K562 (cell line): ENCODE results near the gene DBNL. TPM values are rescaled to one million over a fixed set of nuclear protein-coding genes. Genes with fewer than 3 reads are reported as not detected.
"Not testable (repeated sequence)": the region's sequence is repeated elsewhere in the genome, so short reads cannot be mapped to it uniquely, and the experiment has no call there.

Experiments
- ATAC-seq: fragments of 200-7000 bp; cut with Tn5 transposase; 3 replicates; pipeline ENCODE4 v1.9.1; 2020; ENCODE audit warnings: moderate library complexity
- BruUV-seq: library from RNA; stranded (reverse); fragments of 400-500 nt; replicated peaks from 2 replicates; lab custom pipeline; 2021; lab: Mats Ljungman, UMichigan
- CTCF ChIA-PET: fragments of 300-600 bp; formaldehyde crosslinking; extraction: SDS; loops from one replicate; lab custom pipeline; 2021; ENCODE audit warnings: low intra/inter-chr PET ratio; lab: Yijun Ruan, JAX
- POLR2A ChIA-PET: fragments of 300-600, 350-650 bp; sonication (Branson Sonifier 250); formaldehyde crosslinking; extraction: SDS; loops from one replicate; lab custom pipeline; 2021; ENCODE audit warnings: antibody characterized with exemption, inconsistent platforms; lab: Yijun Ruan, JAX
- DNase-seq, 4 experiments: peaks; one replicate each; pipeline versions ENCODE4 v3.0.0 to v3.0.0-alpha.2; 2011 to 2018; ENCODE audit warnings: low spot score in 3 of 4, mixed read lengths in 3 of 4; ENCODE audit errors: extremely low read depth in 1 of 4
- FAIRE-seq: peaks from 2 replicates; lab custom pipeline; 2011; peaks lifted over from hg19 to GRCh38; lab: Jason Lieb, UNC
- H2AFZ ChIP-seq: 2 replicates; pipeline ENCODE4 v1.6.0; 2011; ENCODE audit warnings: low read depth, low read length, control low read depth, inconsistent platforms
- H3K27ac ChIP-seq: fragments of 200-600 bp; 3 replicates; pipeline ENCODE4 v1.8.0; 2011; ENCODE audit warnings: low read depth, mild to moderate bottlenecking, control low read depth, inconsistent platforms, low read length, moderate library complexity, mixed read lengths; ENCODE audit errors: extremely low read depth
- H3K27me3 ChIP-seq, 2 experiments: fragments of 300-600 bp in 1 of 2; 2 replicates in 1 of 2; 3 replicates in 1 of 2; pipeline versions ENCODE4 v1.6.0 to v1.8.0; 2011; ENCODE audit warnings: inconsistent platforms in 2 of 2, low read length in 2 of 2, mild to moderate bottlenecking in 1 of 2, mixed read lengths in 1 of 2, moderate library complexity in 1 of 2; ENCODE audit not compliant: control insufficient read depth in 2 of 2, insufficient read depth in 2 of 2
- H3K36me3 ChIP-seq: fragments of 300-600 bp; 3 replicates; pipeline ENCODE4 v1.8.0; 2011; ENCODE audit warnings: mild to moderate bottlenecking, low read length, inconsistent platforms; ENCODE audit not compliant: control insufficient read depth, insufficient read depth
- H3K4me1 ChIP-seq, 2 experiments: fragments of 200-600 bp in 1 of 2; replicated peaks in 1 of 2; 2 replicates in 1 of 2; 3 replicates in 1 of 2; pipeline versions ENCODE4 v1.5.1 to v1.8.0; 2011; ENCODE audit warnings: inconsistent platforms in 2 of 2, low read length in 2 of 2, mild to moderate bottlenecking in 1 of 2, mixed read lengths in 1 of 2, moderate library complexity in 1 of 2; ENCODE audit not compliant: control insufficient read depth in 2 of 2, insufficient read depth in 2 of 2
- H3K4me2 ChIP-seq: 2 replicates; pipeline ENCODE4 v1.6.1; 2011; ENCODE audit warnings: low read length, control low read depth, inconsistent platforms, mixed read lengths; ENCODE audit not compliant: insufficient read depth
- H3K4me3 ChIP-seq: fragments of 200-600 bp; sonication (generic), shearing (Covaris generic); 2 replicates; pipeline ENCODE4 v1.5.1; 2016; ENCODE audit warnings: control low read depth, inconsistent platforms
- H3K79me2 ChIP-seq: fragments of 200-600 bp; 3 replicates; pipeline ENCODE4 v1.8.0; 2011; ENCODE audit warnings: low read length, inconsistent platforms; ENCODE audit not compliant: control insufficient read depth, insufficient read depth
- H3K9ac ChIP-seq, 2 experiments: 2 replicates each; pipeline versions ENCODE4 v1.6.0 to v1.6.1; 2011; ENCODE audit warnings: low read depth in 2 of 2, low read length in 2 of 2, control low read depth in 1 of 2, inconsistent platforms in 1 of 2, mild to moderate bottlenecking in 1 of 2, mixed read lengths in 1 of 2; ENCODE audit not compliant: insufficient read depth in 1 of 2
- H3K9me1 ChIP-seq: one replicate; pipeline ENCODE4 v1.6.0; 2011; ENCODE audit warnings: inconsistent platforms, mild to moderate bottlenecking, low read length, moderate library complexity; ENCODE audit not compliant: control insufficient read depth, insufficient read depth
- H3K9me3 ChIP-seq: replicated peaks from 2 replicates; pipeline ENCODE4 v1.5.1; 2011; ENCODE audit warnings: low read depth, low read length, inconsistent platforms; ENCODE audit not compliant: control insufficient read depth, insufficient read depth
- H4K20me1 ChIP-seq: replicated peaks from 2 replicates; pipeline ENCODE4 v1.6.1; 2011; ENCODE audit warnings: low read length, inconsistent platforms, mixed read lengths; ENCODE audit not compliant: control insufficient read depth, insufficient read depth
- CREM ChIP-seq: IDR thresholded peaks from 2 replicates; pipeline ENCODE4 v1.6.1; 2014; ENCODE audit warnings: antibody characterized with exemption, low read depth
- DACH1 ChIP-seq: fragments of 450-650 bp; IDR thresholded peaks from 2 replicates; pipeline ENCODE4 v1.6.1; 2018; ENCODE audit not compliant: partially characterized antibody
- ELF1 ChIP-seq: fragments of 200-800 bp; sonication (Bioruptor generic); IDR thresholded peaks from 2 replicates; pipeline ENCODE4 v1.6.1; 2016; ENCODE audit warnings: missing genetic modification characterization, missing compliant biosample characterization
- ESRRA ChIP-seq: fragments of 450-650 bp; IDR thresholded peaks from 2 replicates; pipeline ENCODE4 v1.6.1; 2014; ENCODE audit warnings: low read depth, mild to moderate bottlenecking, moderate library complexity, borderline replicate concordance
- HDAC2 ChIP-seq: fragments of 450-650 bp; IDR thresholded peaks from 2 replicates; pipeline ENCODE4 v1.6.1; 2016; ENCODE audit warnings: mild to moderate bottlenecking
- PHF8 ChIP-seq: fragments of 200-600 bp; sonication (generic); IDR thresholded peaks from 2 replicates; pipeline ENCODE4 v1.6.1; 2012; ENCODE audit warnings: mixed run types, mild to moderate bottlenecking, inconsistent platforms, low read length, moderate library complexity, borderline replicate concordance
- POLR2A ChIP-seq: fragments of 450-650 bp; conservative IDR thresholded peaks from 2 replicates; pipeline ENCODE4 v1.6.1; 2016
- POLR2H ChIP-seq: IDR thresholded peaks from 2 replicates; pipeline ENCODE4 v1.6.1; 2016; ENCODE audit warnings: missing genetic modification characterization, low read depth, mild to moderate bottlenecking, control low read depth, missing compliant biosample characterization, moderate library complexity
- RBBP5 ChIP-seq: fragments of 200-600 bp; sonication (generic); IDR thresholded peaks from 2 replicates; pipeline ENCODE4 v1.6.1; 2012; ENCODE audit warnings: borderline replicate concordance, mild to moderate bottlenecking, low read length, control low read depth, inconsistent platforms; ENCODE audit not compliant: insufficient read depth, poor library complexity, severe bottlenecking
- SMARCA5 ChIP-seq: fragments of 450-650 bp; IDR thresholded peaks from 2 replicates; pipeline ENCODE4 v1.6.1; 2016
- SP1 ChIP-seq: sonication (generic); formaldehyde crosslinking; IDR thresholded peaks from 2 replicates; pipeline ENCODE4 v1.8.1; 2022; ENCODE audit warnings: mild to moderate bottlenecking, missing genetic modification reagents
- TFAP4 ChIP-seq: sonication (generic); formaldehyde crosslinking; IDR thresholded peaks from 2 replicates; pipeline ENCODE4 v1.8.0; 2022; ENCODE audit warnings: missing genetic modification reagents, mild to moderate bottlenecking, moderate library complexity, borderline replicate concordance
- ZFX ChIP-seq: sonication (generic); formaldehyde crosslinking; IDR thresholded peaks from 2 replicates; pipeline ENCODE4 v1.8.0; 2022; ENCODE audit warnings: mild to moderate bottlenecking, missing genetic modification reagents, moderate library complexity
- ZSCAN29 ChIP-seq: fragments of 450-650 bp; IDR thresholded peaks from 2 replicates; pipeline ENCODE4 v1.6.1; 2017
- WGBS: fragments of 100-300 bp; shearing (Covaris generic); methylation state at CpG from one replicate; pipeline ENCODE4 v1.1.6; 2016; ENCODE audit warnings: low coverage, mixed read lengths; ENCODE audit not compliant: insufficient coverage; ENCODE audit errors: missing lambda C conversion rate; 5-methylcytosine and 5-hydroxymethylcytosine counted together
- in situ Hi-C: fragments of 300-500 bp; cut with MboI; formaldehyde crosslinking; loops from 4 replicates; pipeline ENCODE4 v1.15.0; 2018; ENCODE audit warnings: inconsistent platforms, mixed read lengths
- intact Hi-C: fragments of 100-400 bp; cut with micrococcal nuclease; formaldehyde crosslinking; loops from 2 replicates; pipeline ENCODE4 v1.14.2; 2022
- polyA plus RNA-seq, 8 experiments: library from polyadenylated mRNA; depleted of rRNA in 4 of 8; stranded (reverse) in 5 of 8; unstranded in 3 of 8; fragments of >200 nt; fragmentation: Nextera tagmentation in 2 of 8; fragmentation: Illumina TruSeq in 1 of 8; extraction: Ambion mirVana in 2 of 8; extraction: Trizol in 1 of 8; gene quantifications; 2 replicates each; pipeline versions ENCODE4 v1.2.1 to v1.2.3, GENCODE V29; 2011 to 2014; ENCODE audit warnings: inconsistent platforms in 1 of 8, missing spikeins in 1 of 8
- total RNA-seq, 7 experiments: library from RNA; depleted of rRNA in 6 of 7; stranded (reverse); fragments of >200 nt in 6 of 7; fragmentation: Illumina TruSeq in 2 of 7; extraction: Trizol in 2 of 7; gene quantifications; 2 replicates each; pipeline versions ENCODE4 v1.2.1 to v1.2.3, GENCODE V29; 2011 to 2021; ENCODE audit warnings: low replicate concordance in 1 of 7
- TF ChIP-seq, protein P1 (sequence below), 3 experiments: IDR thresholded peaks in 2 of 3; conservative IDR thresholded peaks in 1 of 3; 2 replicates each; pipeline ENCODE4 v1.5.1; 2011 to 2012; ENCODE audit warnings: low read length in 3 of 3, mild to moderate bottlenecking in 3 of 3, control low read depth in 2 of 3, improper control_type of control experiment in 1 of 3, inconsistent platforms in 1 of 3, low read depth in 1 of 3, mixed read lengths in 1 of 3, moderate library complexity in 1 of 3; ENCODE audit not compliant: insufficient read depth in 2 of 3
- TF ChIP-seq, protein P2 (sequence below): sonication (generic); formaldehyde crosslinking; IDR thresholded peaks from 2 replicates; pipeline ENCODE4 v1.9.0; 2022; ENCODE audit warnings: mild to moderate bottlenecking, missing genetic modification reagents
- TF ChIP-seq, protein P3 (sequence below): fragments of 200-800 bp; sonication (Bioruptor generic); IDR thresholded peaks from 2 replicates; pipeline ENCODE4 v1.6.1; 2017; ENCODE audit warnings: missing genetic modification characterization, missing compliant biosample characterization

Gene DBNL
- total and polyA plus RNA-seq, 9 of the 15 experiments (the other 6 are each of a cell fraction or from before 2014, with no cell fraction given): 1.9 to 65.1 (median 38.9) TPM

GRCh38 chr7:44018857-44019807, 25.4 kb upstream of the DBNL start:
- ATAC-seq (peak; percentile 98), DNase-seq (peak; percentile 95 to 98 (median 96))
- in situ Hi-C loops, BruUV-seq, H3K9me1 ChIP-seq, H4K20me1 ChIP-seq, H3K4me1 ChIP-seq, H3K27me3 ChIP-seq, H3K79me2 ChIP-seq, intact Hi-C loops, H3K36me3 ChIP-seq, FAIRE-seq, H3K9me3 ChIP-seq: not testable (repeated sequence)
- H3K27ac ChIP-seq: peak overlapping the region; percentile 76
- 1% methylated on average over 54 of the region's 63 CpGs for WGBS
- H3K4me2 ChIP-seq: peak overlapping the region; percentile 84
- peak overlapping the region; percentile 91 for H2AFZ ChIP-seq
- H3K9ac ChIP-seq: peak overlapping the region; percentile 81 to 96
- H3K4me3 ChIP-seq: peak overlapping the region; percentile 88
- CTCF ChIA-PET: interaction anchor here (1.1 kb wide), 1 partner anchor 53 kb away, joined by 3 read pairs; no protein-coding TSS in a partner anchor
- POLR2A ChIA-PET: interaction anchor here (0.6 to 0.7 kb wide), 2 partner anchors 69 to 281 kb away, joined by 3 to 4 read pairs; no protein-coding TSS in a partner anchor
- peak; percentile 83 for TF ChIP-seq TFAP4 (CRISPR knock-in tag)
- TF ChIP-seq DACH1: peak; percentile 63
- TF ChIP-seq HDAC2: peak; percentile 65; the same call in 1 of the 2 replicates
- TF ChIP-seq, protein P1, sequence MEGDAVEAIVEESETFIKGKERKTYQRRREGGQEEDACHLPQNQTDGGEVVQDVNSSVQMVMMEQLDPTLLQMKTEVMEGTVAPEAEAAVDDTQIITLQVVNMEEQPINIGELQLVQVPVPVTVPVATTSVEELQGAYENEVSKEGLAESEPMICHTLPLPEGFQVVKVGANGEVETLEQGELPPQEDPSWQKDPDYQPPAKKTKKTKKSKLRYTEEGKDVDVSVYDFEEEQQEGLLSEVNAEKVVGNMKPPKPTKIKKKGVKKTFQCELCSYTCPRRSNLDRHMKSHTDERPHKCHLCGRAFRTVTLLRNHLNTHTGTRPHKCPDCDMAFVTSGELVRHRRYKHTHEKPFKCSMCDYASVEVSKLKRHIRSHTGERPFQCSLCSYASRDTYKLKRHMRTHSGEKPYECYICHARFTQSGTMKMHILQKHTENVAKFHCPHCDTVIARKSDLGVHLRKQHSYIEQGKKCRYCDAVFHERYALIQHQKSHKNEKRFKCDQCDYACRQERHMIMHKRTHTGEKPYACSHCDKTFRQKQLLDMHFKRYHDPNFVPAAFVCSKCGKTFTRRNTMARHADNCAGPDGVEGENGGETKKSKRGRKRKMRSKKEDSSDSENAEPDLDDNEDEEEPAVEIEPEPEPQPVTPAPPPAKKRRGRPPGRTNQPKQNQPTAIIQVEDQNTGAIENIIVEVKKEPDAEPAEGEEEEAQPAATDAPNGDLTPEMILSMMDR (IDR thresholded peaks at IDR 0.05 in 2 of 3, conservative IDR thresholded peaks at IDR 0.05 in 1 of 3; ENCODE audit: insufficient read depth in 2 of 3, low read depth in 1 of 3, low read length in 3 of 3): peak; percentile 72 to 81 (median 78)
- TF ChIP-seq POLR2H: peak; percentile 53; the same call in 1 of the 2 replicates
- TF ChIP-seq CREM: peak; percentile 83
- TF ChIP-seq, protein P2, sequence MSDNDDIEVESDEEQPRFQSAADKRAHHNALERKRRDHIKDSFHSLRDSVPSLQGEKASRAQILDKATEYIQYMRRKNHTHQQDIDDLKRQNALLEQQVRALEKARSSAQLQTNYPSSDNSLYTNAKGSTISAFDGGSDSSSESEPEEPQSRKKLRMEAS (CRISPR knock-in tag): peak; percentile 58; the same call in 1 of the 2 replicates
- TF ChIP-seq RBBP5: peak; percentile 83
- TF ChIP-seq POLR2A: peak; percentile 91
- TF ChIP-seq SMARCA5: 0 out of 2 replicates have a peak, but pooled peaks have one; percentile 33
- peak; percentile 89 for TF ChIP-seq ELF1 (tag)
- TF ChIP-seq ESRRA: peak; percentile 65; the same call in 1 of the 2 replicates
- peak; percentile 87 for TF ChIP-seq ZFX (CRISPR knock-in tag)
- TF ChIP-seq PHF8: peak; percentile 76; the same call in 1 of the 2 replicates
- 0 out of 2 replicates have a peak, but pooled peaks have one; percentile 26 for TF ChIP-seq ZSCAN29
- TF ChIP-seq, protein P3, sequence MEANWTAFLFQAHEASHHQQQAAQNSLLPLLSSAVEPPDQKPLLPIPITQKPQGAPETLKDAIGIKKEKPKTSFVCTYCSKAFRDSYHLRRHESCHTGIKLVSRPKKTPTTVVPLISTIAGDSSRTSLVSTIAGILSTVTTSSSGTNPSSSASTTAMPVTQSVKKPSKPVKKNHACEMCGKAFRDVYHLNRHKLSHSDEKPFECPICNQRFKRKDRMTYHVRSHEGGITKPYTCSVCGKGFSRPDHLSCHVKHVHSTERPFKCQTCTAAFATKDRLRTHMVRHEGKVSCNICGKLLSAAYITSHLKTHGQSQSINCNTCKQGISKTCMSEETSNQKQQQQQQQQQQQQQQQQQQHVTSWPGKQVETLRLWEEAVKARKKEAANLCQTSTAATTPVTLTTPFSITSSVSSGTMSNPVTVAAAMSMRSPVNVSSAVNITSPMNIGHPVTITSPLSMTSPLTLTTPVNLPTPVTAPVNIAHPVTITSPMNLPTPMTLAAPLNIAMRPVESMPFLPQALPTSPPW (CRISPR knock-in tag): peak; percentile 82
- TF ChIP-seq SP1 (CRISPR knock-in tag): peak; percentile 77
